Measurements from ENCODE around the gene PTEN. TPM values are rescaled to one million over a fixed set of nuclear protein-coding genes. Genes with fewer than 3 reads are reported as not detected.

PTEN gene
- 66.0 and 66.4 TPM in 2 replicates for total RNA-seq (2021)
- Bru-seq, nascent RNA = percentile 95 among the genes with signal in this experiment
- BruChase-seq, experiment 1, labeled RNA remaining after a 2-hour chase = percentile 92 among the genes with signal in this experiment
- BruChase-seq, experiment 2, labeled RNA remaining after a 6-hour chase = percentile 88 among the genes with signal in this experiment
- long read RNA-seq, full-length matches to known transcripts = 89 of 102 reads
- long read RNA-seq, partial matches to known transcripts = 5 of 102 reads
- long read RNA-seq, other reads (novel, unspliced or antisense) = 8 of 102 reads

- intact Hi-C loops (cut with micrococcal nuclease; ENCODE audit: unreplicated experiment) = loop anchor here (5.0 to 10.0 kb wide), 3 partner anchors 112 to 689 kb away; partner anchors contain the start of gene PAPSS2
- TF ChIP-seq EZH2 (IDR thresholded peaks at IDR 0.05; ENCODE audit: borderline replicate concordance, low read depth, low read length, poor library complexity, severe bottlenecking) (no peak), CTCF (conservative IDR thresholded peaks at IDR 0.05; ENCODE audit: low read depth, low read length) (no peak)
- H3K9me3 ChIP-seq (ENCODE audit: low read depth, low read length, poor library complexity, severe bottlenecking) = no peaks in the 10 kb centered on the region
- BruUV-seq (replicated peaks) = no TSS peak
- no peaks in the 10 kb centered on the region for H3K27me3 ChIP-seq (replicated peaks; ENCODE audit: insufficient read depth, low read depth, low read length, poor library complexity)
- peaks cover 11% of the 10 kb centered on the region for H3K4me1 ChIP-seq (ENCODE audit: insufficient read depth, low read length, poor library complexity, severe bottlenecking)
- peak within 1 kb of the TSS; percentile 91 for H3K27ac ChIP-seq (ENCODE audit: low read depth, low read length, poor library complexity, severe bottlenecking)
- DNase-seq (ENCODE audit: low spot score) = peak; percentile 95
- peak within 1 kb of the TSS; percentile 80 for H3K4me3 ChIP-seq (ENCODE audit: low read depth, low read length, poor library complexity, severe bottlenecking)
- CTCF ChIA-PET = interaction anchor here (0.6 to 1.7 kb wide), 3 partner anchors 251 to 924 kb away, joined by 4 to 14 read pairs (median 5); no protein-coding TSS in a partner anchor
- POLR2A ChIA-PET (ENCODE audit: low non-redundant PET) = no interaction called here
- H3K36me3 ChIP-seq (ENCODE audit: insufficient read depth, low read length, poor library complexity, severe bottlenecking) = no peaks in the 10 kb centered on the region
Measured at GRCh38 chr10:87863053-87863943, at the start of gene PTEN, which contains the start of gene KLLN. Gene PTEN, plus strand, starts transcription at chr10:87863625. Its CDS starts 845 bp downstream, at chr10:87864470. Gene KLLN, minus strand, starts transcription at chr10:87863533. Its CDS starts 1,046 bp downstream, at chr10:87862487.

GRCh38 chr10:87816163-87816897 is 47.1 kb upstream of the PTEN start:
- Histone ChIP-seq H3K27ac (ENCODE audit: low read depth, low read length, poor library complexity, severe bottlenecking) (no peak overlapping the region), H3K4me1 (ENCODE audit: insufficient read depth, low read length, poor library complexity, severe bottlenecking) (peaks cover 17% of the 10 kb centered on the region), H3K36me3 (ENCODE audit: insufficient read depth, low read length, poor library complexity, severe bottlenecking) (peaks cover 28% of the 10 kb centered on the region), H3K4me3 (ENCODE audit: low read depth, low read length, poor library complexity, severe bottlenecking) (peak overlapping the region; percentile 77), H3K27me3 (replicated peaks; ENCODE audit: insufficient read depth, low read depth, low read length, poor library complexity) (no peaks in the 10 kb centered on the region), H3K9me3 (ENCODE audit: low read depth, low read length, poor library complexity, severe bottlenecking) (no peaks in the 10 kb centered on the region)
- CTCF ChIA-PET = no interaction called here
- TF ChIP-seq EZH2 (IDR thresholded peaks at IDR 0.05; ENCODE audit: borderline replicate concordance, low read depth, low read length, poor library complexity, severe bottlenecking) (no peak), CTCF (conservative IDR thresholded peaks at IDR 0.05; ENCODE audit: low read depth, low read length) (no peak; the same call in 1 of the 2 replicates)
- POLR2A ChIA-PET (ENCODE audit: low non-redundant PET) = no interaction called here
- no peak for DNase-seq (ENCODE audit: low spot score)
- intact Hi-C loops (cut with micrococcal nuclease; ENCODE audit: unreplicated experiment) = no loop called here
- TSS peak; percentile 38 for BruUV-seq (replicated peaks)

Measured in A673 (cell line).